AG04450 (cell line): ENCODE data around the gene SH3BP5L. TPM values are rescaled to one million over a fixed set of nuclear protein-coding genes. Genes with fewer than 3 reads are reported as not detected.

ENCODE experiments used
- CTCF ChIA-PET: fragments of 300-600, 350-600 bp; formaldehyde crosslinking; extraction: SDS; loops from one replicate; lab custom pipeline; 2022; ENCODE audit warnings: antibody characterized with exemption, inconsistent platforms; lab: Charles Lee
- POLR2A ChIA-PET: fragments of 350-600 bp; formaldehyde crosslinking; extraction: SDS; loops from one replicate; lab custom pipeline; 2021; ENCODE audit warnings: antibody characterized with exemption, inconsistent platforms; lab: Yijun Ruan, JAX
- DNase-seq: peaks from one replicate; pipeline ENCODE4 v3.0.0-alpha.2; 2011; ENCODE audit warnings: low read depth, low spot score
- H3K27ac ChIP-seq: one replicate; pipeline ENCODE4 v1.5.1; 2012; ENCODE audit warnings: low read depth, low read length, control low read depth
- H3K27me3 ChIP-seq: one replicate; pipeline ENCODE4 v1.6.0; 2012; ENCODE audit warnings: low read length; ENCODE audit not compliant: control insufficient read depth, insufficient read depth
- H3K4me3 ChIP-seq: 2 replicates; pipeline ENCODE4 v1.5.1; 2011; ENCODE audit warnings: mild to moderate bottlenecking, low read depth, low read length, control low read depth
- H3K9me3 ChIP-seq: 2 replicates; pipeline ENCODE4 v1.5.1; 2012; ENCODE audit warnings: low read length; ENCODE audit not compliant: control insufficient read depth, insufficient read depth
- CTCF ChIP-seq: IDR thresholded peaks from 2 replicates; pipeline ENCODE4 v1.5.1; 2011; ENCODE audit warnings: low read depth, low read length, control low read depth, inconsistent platforms
- polyA plus RNA-seq: library from polyadenylated mRNA; depleted of rRNA; stranded (reverse); fragments of >200 nt; gene quantifications from 2 replicates; pipeline ENCODE4 v1.2.3, GENCODE V29; 2011

SH3BP5L gene
- polyA plus RNA-seq, 1 experiment = 15.3 TPM

- no peak for TF ChIP-seq CTCF
- peak overlapping the region; percentile 90 for H3K4me3 ChIP-seq
- peak overlapping the region; percentile 98 for H3K27ac ChIP-seq
- CTCF ChIA-PET = interaction anchor here (0.7 to 1.8 kb wide), 3 partner anchors 11 to 68 kb away, joined by 4 to 16 read pairs (median 4); partner anchors contain the start of gene ZNF692
- no peak for DNase-seq
- no peaks in the 10 kb centered on the region; the same call in 1 of the 2 replicates for H3K9me3 ChIP-seq
- H3K27me3 ChIP-seq = no peaks in the 10 kb centered on the region
- POLR2A ChIA-PET = interaction anchor here (0.8 to 2.9 kb wide), 10 partner anchors 9 to 88 kb away, joined by 3 to 27 read pairs (median 6); partner anchors contain the start of genes SH3BP5L and ZNF692
Observed at GRCh38 chr1:248838357-248839167, 12.8 kb upstream of the SH3BP5L start.

- H3K4me3 ChIP-seq = peak within 1 kb of the TSS; percentile 90
- TF ChIP-seq CTCF = no peak
- CTCF ChIA-PET = interaction anchor here (1.8 kb wide), 1 partner anchor 10 kb away, joined by 16 read pairs; no protein-coding TSS in a partner anchor
Observed at GRCh38 chr1:248837781-248838356, 12.2 kb upstream of the SH3BP5L start, which contains the start of gene ZNF672. Gene ZNF672, plus strand, starts transcription at chr1:248838224. Its CDS starts 9,051 bp downstream, at chr1:248847275.

GRCh38 chr1:248837045-248837780 lies 11.5 kb upstream of the SH3BP5L start:
- ChIA-PET CTCF (interaction anchor here (1.3 to 1.8 kb wide), 2 partner anchors 10 to 11 kb away, joined by 3 to 16 read pairs; no protein-coding TSS in a partner anchor), POLR2A (interaction anchor here (0.8 to 2.9 kb wide), 7 partner anchors 8 to 89 kb away, joined by 3 to 27 read pairs (median 5); partner anchors contain the start of genes SH3BP5L and ZNF692)
- H3K4me3 ChIP-seq = peak overlapping the region; percentile 71
- H3K9me3 ChIP-seq = no peaks in the 10 kb centered on the region; the same call in 1 of the 2 replicates
- TF ChIP-seq CTCF = no peak
- peak overlapping the region; percentile 21 for H3K27ac ChIP-seq
- H3K27me3 ChIP-seq = no peaks in the 10 kb centered on the region
- no peak for DNase-seq

More at GRCh38 chr1:248837781-248838356, 12.2 kb upstream of the SH3BP5L start, which contains the start of gene ZNF672:
- Histone ChIP-seq H3K27me3 (no peaks in the 10 kb centered on the region), H3K27ac (peak within 1 kb of the TSS; percentile 98), H3K9me3 (no peaks in the 10 kb centered on the region; the same call in 1 of the 2 replicates)
- POLR2A ChIA-PET = interaction anchor here (0.8 to 2.9 kb wide), 8 partner anchors 9 to 89 kb away, joined by 3 to 27 read pairs (median 4); partner anchors contain the start of genes SH3BP5L and ZNF692
- DNase-seq = peak; percentile 96

GRCh38 chr1:248834343-248834940 lies 8.7 kb upstream of the SH3BP5L start:
- no peak for DNase-seq
- peaks cover 2% of the 10 kb centered on the region for H3K27me3 ChIP-seq
- no peak overlapping the region for H3K4me3 ChIP-seq
- TF ChIP-seq CTCF = no peak
- H3K27ac ChIP-seq = no peak overlapping the region
- no peaks in the 10 kb centered on the region; the same call in 1 of the 2 replicates for H3K9me3 ChIP-seq
- ChIA-PET POLR2A (no interaction called here), CTCF (no interaction called here)
